ENCODE results near the gene TMPRSS4.

TMPRSS4 gene

DNA sequence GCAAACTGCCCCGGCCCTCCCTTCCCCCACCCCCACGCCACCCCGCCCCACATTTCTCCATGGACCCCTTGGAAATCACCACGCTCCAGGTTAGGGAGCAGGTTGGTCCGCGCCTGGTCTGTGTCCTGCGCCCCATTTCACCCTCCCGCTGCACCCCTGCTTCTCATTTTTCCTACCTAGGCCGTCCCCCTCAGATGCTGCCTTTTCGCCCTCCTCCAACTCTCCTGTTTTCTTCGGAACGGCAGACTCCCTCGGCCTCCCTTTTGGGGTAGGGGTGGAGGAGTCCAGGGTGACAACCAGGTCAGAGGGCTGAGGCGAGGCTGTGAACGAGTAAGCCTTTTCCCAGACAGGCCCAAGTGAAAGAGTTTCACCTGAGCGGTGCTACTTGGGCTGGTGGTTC lies 76.6 kb downstream of the TMPRSS4 start:
- Histone ChIP-seq H3K9ac (ENCODE audit: low read depth, low read length) (no peak overlapping the region), H3K27me3 (ENCODE audit: control insufficient read depth, insufficient read depth, low read length) (peaks cover 98% of the 10 kb centered on the region), H3K4me3 (ENCODE audit: low read length) (no peak overlapping the region), H3K4me2 (ENCODE audit: low read length) (peak overlapping the region; percentile 86), H3K9me3 (replicated peaks; ENCODE audit: low read length) (no peaks in the 10 kb centered on the region), H3K36me3 (ENCODE audit: insufficient read depth, low read length) (no peaks in the 10 kb centered on the region), H3K4me1 (ENCODE audit: control insufficient read depth, insufficient read depth, low read length) (peaks cover 3% of the 10 kb centered on the region)

DNA sequence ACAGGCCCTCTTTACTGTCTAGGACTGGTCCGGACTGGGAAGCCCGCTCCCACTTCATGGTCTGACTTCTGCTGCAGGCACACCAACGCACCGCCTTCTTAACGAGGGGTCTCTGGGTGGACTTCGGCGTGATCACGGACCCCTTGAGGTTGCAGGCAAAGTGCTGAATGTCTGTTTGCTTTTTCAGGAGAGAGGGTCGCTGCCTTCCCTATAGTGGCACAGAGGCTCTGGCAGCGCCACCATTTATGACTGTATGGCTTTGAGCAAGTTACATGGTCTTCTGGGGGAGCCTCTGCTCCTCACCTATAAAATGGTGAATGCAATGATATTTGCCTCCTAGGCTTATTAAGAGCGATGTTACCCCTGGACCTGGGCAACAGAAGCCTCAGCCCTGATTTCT lies 77.1 kb downstream of the TMPRSS4 start:
- Histone ChIP-seq H3K4me3 (ENCODE audit: low read length) (no peak overlapping the region), H3K4me1 (ENCODE audit: control insufficient read depth, insufficient read depth, low read length) (peaks cover 3% of the 10 kb centered on the region), H3K9me3 (replicated peaks; ENCODE audit: low read length) (no peaks in the 10 kb centered on the region), H3K4me2 (ENCODE audit: low read length) (no peak overlapping the region), H3K36me3 (ENCODE audit: insufficient read depth, low read length) (no peaks in the 10 kb centered on the region), H3K27me3 (ENCODE audit: control insufficient read depth, insufficient read depth, low read length) (peaks cover 98% of the 10 kb centered on the region), H3K9ac (ENCODE audit: low read depth, low read length) (no peak overlapping the region)

DNA sequence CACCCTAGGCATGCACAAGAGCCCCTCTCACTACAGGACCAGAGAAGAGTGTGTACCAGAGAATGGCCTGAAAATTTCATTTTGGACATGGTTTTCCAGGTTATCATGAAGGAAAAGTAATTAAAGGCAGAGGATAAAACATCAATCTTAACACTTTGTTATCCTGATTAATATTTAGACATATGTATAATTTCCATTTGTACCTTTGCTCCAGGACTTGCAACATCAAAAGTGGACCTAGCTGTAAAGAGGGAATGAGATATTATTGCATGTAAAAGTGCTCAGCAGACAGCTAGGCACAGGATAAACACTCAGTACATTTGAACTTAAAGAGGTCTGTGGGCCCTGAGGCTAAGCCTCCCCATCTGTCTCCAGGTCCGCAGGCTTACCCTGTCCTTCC lies 77.8 kb downstream of the TMPRSS4 start:
- no peak overlapping the region for H3K4me2 ChIP-seq (ENCODE audit: low read length)
- H3K27me3 ChIP-seq (ENCODE audit: control insufficient read depth, insufficient read depth, low read length): peaks cover 98% of the 10 kb centered on the region
- H3K36me3 ChIP-seq (ENCODE audit: insufficient read depth, low read length): no peaks in the 10 kb centered on the region
- no peaks in the 10 kb centered on the region for H3K9me3 ChIP-seq (replicated peaks; ENCODE audit: low read length)
- no peak overlapping the region for H3K9ac ChIP-seq (ENCODE audit: low read depth, low read length)
- H3K4me3 ChIP-seq (ENCODE audit: low read length): no peak overlapping the region
- H3K4me1 ChIP-seq (ENCODE audit: control insufficient read depth, insufficient read depth, low read length): peaks cover 3% of the 10 kb centered on the region

DNA sequence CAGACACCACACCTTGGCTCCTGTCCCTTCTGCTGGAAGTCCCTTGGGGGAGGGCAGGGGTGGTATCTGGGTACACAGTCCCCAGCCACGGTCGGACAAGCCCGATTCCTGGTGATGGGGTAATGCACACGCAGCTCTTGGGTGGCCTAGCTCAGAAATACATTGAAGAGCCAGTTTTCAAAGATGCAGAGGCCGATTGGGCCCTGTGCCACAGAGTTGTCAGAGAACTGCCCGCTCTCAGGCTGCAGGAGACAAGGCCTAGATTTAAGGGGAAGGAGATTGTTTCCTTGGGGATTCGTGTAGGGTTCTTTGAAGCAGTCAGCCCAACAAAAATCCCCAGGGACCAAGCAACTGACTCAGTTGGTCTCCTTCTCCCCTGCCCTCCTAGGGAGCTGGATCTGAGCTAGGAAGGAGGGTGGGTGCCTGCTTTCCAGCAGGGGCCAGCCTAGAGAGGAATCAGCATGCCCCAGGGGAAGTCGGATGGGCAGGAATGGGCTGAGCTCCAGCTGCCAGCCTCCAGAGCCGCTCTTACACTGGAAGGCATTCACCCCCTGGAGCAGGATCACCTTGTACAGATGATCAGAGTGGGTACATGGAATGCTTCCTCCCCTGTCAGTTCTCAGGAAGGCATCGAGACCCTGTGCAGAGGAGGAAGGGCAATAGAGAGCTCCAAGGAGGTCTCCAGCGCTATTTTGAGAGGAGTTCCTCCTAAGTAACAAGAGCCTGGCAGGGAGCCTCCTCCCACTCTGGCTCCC lies 79.1 kb downstream of the TMPRSS4 start:
- Histone ChIP-seq H3K36me3 (ENCODE audit: insufficient read depth, low read length) (no peaks in the 10 kb centered on the region), H3K9me3 (replicated peaks; ENCODE audit: low read length) (no peaks in the 10 kb centered on the region), H3K4me1 (ENCODE audit: control insufficient read depth, insufficient read depth, low read length) (peaks cover 3% of the 10 kb centered on the region), H3K9ac (ENCODE audit: low read depth, low read length) (no peak overlapping the region), H3K27me3 (ENCODE audit: control insufficient read depth, insufficient read depth, low read length) (peaks cover 99% of the 10 kb centered on the region), H3K4me3 (ENCODE audit: low read length) (no peak overlapping the region), H3K4me2 (ENCODE audit: low read length) (no peak overlapping the region)

DNA sequence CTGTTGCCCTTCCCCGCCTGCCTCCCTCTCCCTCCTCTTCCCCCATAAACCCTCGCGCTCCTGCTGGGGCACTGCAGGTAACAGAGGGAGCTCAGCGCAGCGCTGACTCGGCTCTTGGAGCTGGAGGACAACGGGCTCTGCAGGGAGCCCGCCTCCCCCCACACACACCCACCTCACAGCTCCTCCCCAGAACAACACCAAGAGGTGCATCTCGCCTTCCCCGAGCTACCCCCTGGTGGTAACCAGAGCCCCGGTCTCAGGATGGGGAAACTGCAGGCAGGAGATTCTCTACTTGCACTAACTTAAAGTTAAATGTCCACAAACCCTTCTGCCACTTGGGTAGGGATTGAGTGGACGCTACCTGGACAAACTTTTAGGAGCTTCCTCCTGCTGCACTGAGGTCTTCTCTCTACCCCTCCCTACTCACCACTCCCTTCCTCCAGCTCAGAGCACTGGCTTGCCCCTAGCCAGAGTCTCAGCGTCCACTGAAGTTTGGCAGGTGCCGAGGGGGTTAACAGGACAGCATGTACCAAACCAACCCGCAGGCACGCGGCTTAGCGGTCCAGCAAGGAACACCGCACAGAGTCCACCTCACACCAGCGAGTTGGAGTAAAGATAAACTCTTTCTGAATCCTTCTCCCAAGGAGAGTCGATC lies 79.8 kb downstream of the TMPRSS4 start:
- H3K4me3 ChIP-seq (ENCODE audit: low read length): no peak overlapping the region

DNA sequence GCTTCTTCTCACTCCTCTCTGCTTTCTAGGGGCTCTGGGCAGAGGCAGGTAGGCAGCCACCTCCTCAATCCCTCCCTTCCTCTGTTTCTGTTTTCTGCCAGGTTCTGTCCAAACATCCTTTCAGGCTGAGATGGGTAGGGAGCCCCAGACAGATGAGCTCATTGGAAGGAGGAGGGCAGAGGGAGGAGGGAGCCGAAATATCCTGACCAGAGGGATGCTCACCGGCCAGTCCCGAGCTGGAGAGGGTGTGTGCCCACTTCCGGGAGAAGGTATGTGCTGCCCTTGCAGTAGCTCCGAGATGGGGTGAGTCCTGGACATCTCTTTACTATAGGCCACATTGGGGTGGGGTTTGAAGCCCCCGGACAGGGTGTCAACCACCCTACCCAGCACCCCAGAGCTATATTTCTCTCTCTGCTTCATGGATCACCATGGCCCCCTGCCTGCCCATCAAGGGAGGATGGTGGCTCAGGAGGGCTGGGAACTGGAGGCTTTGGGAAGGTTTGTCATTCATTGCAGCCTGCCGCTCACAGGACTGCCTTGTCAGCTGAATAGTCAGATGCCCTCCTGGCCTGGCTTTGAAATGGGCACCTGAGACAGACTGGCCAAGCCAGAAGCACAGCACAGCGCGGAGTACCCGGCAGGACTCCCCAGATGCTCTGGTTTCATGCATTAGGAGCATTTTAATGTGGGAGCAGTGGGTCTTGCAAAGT lies 80.5 kb downstream of the TMPRSS4 start:
- Histone ChIP-seq H3K27me3 (ENCODE audit: control insufficient read depth, insufficient read depth, low read length) (peaks cover 94% of the 10 kb centered on the region), H3K9me3 (replicated peaks; ENCODE audit: low read length) (no peaks in the 10 kb centered on the region), H3K9ac (ENCODE audit: low read depth, low read length) (no peak overlapping the region), H3K4me3 (ENCODE audit: low read length) (no peak overlapping the region), H3K4me2 (ENCODE audit: low read length) (no peak overlapping the region), H3K4me1 (ENCODE audit: control insufficient read depth, insufficient read depth, low read length) (peaks cover 3% of the 10 kb centered on the region), H3K36me3 (ENCODE audit: insufficient read depth, low read length) (no peaks in the 10 kb centered on the region)

More for the DNA sequence above, 79.8 kb downstream of the TMPRSS4 start:
- Histone ChIP-seq H3K9ac (ENCODE audit: low read depth, low read length) (no peak overlapping the region), H3K4me2 (ENCODE audit: low read length) (no peak overlapping the region), H3K27me3 (ENCODE audit: control insufficient read depth, insufficient read depth, low read length) (peaks cover 98% of the 10 kb centered on the region), H3K9me3 (replicated peaks; ENCODE audit: low read length) (no peaks in the 10 kb centered on the region), H3K4me1 (ENCODE audit: control insufficient read depth, insufficient read depth, low read length) (peaks cover 3% of the 10 kb centered on the region), H3K36me3 (ENCODE audit: insufficient read depth, low read length) (no peaks in the 10 kb centered on the region)

DNA sequence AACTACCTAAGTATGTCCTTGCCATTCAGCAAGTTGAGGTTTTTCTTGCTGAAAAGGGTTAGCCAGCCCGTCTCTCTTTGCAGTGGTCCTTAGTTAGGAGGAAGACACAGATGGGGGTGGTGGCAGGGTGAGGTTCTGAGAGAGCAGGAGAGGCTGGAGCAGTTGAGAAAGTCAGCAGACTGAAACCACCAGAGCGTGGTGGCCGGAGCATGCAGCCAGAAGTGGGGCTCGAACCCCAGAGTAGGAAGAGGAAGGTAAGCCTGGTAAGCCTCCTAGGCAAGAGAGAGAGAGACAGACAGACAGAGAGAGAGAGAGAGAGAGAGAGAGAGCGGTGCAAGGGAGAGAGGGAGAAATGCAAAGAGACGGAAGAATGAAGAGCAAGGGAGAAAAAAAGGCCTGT lies 84.9 kb downstream of the TMPRSS4 start:
- Histone ChIP-seq H3K9me3 (replicated peaks; ENCODE audit: low read length) (no peaks in the 10 kb centered on the region), H3K27me3 (ENCODE audit: control insufficient read depth, insufficient read depth, low read length) (peaks cover 72% of the 10 kb centered on the region), H3K4me1 (ENCODE audit: control insufficient read depth, insufficient read depth, low read length) (no peaks in the 10 kb centered on the region), H3K4me2 (ENCODE audit: low read length) (no peak overlapping the region), H3K9ac (ENCODE audit: low read depth, low read length) (no peak overlapping the region), H3K36me3 (ENCODE audit: insufficient read depth, low read length) (no peaks in the 10 kb centered on the region), H3K4me3 (ENCODE audit: low read length) (no peak overlapping the region)

DNA sequence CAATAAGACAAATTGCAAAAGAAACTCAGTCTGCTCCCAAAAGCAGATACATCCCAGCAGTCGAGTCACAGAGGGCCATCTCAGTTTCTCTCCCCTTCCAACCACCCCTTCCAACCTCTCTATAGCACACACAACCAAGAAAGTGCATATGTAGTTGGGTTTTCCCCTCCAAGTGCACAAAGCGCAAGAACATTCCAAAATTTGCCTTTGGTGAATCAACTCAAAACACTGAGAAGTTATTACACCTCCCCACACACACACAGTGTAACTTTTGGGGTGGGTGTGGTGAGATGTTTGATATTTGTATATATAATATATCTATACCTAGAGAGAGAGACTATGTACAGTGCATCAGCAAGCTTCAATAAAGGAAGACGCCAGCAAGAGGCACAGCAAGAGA lies 86.0 kb downstream of the TMPRSS4 start:
- no peak overlapping the region for H3K4me3 ChIP-seq (ENCODE audit: low read length)
- peaks cover 62% of the 10 kb centered on the region for H3K27me3 ChIP-seq (ENCODE audit: control insufficient read depth, insufficient read depth, low read length)
- H3K9me3 ChIP-seq (replicated peaks; ENCODE audit: low read length): no peaks in the 10 kb centered on the region
- H3K36me3 ChIP-seq (ENCODE audit: insufficient read depth, low read length): no peaks in the 10 kb centered on the region
- H3K4me2 ChIP-seq (ENCODE audit: low read length): no peak overlapping the region
- no peak overlapping the region for H3K9ac ChIP-seq (ENCODE audit: low read depth, low read length)
- no peaks in the 10 kb centered on the region for H3K4me1 ChIP-seq (ENCODE audit: control insufficient read depth, insufficient read depth, low read length)

DNA sequence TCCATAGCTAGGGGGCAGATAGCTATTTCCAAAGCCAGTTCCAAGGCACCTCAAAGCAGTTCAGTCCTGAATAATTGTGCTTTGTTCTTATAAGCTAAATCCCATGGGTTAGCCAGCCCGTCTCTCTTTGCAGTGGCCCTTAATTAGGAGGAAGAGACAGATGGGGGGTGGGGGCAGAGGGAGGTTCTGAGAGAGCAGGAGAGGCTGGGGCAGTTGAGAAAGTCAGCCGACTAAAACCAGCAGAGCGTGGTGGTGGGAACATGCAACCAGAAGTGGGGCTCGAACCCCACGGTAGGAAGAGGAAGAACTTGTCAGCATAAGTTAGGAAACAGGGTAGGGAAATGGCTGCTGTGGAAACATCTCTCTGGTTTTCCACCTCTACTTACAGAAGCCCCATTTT lies 86.6 kb downstream of the TMPRSS4 start:
- Histone ChIP-seq H3K4me3 (ENCODE audit: low read length) (no peak overlapping the region), H3K36me3 (ENCODE audit: insufficient read depth, low read length) (no peaks in the 10 kb centered on the region), H3K27me3 (ENCODE audit: control insufficient read depth, insufficient read depth, low read length) (peaks cover 59% of the 10 kb centered on the region), H3K4me2 (ENCODE audit: low read length) (no peak overlapping the region), H3K9ac (ENCODE audit: low read depth, low read length) (no peak overlapping the region), H3K4me1 (ENCODE audit: control insufficient read depth, insufficient read depth, low read length) (no peaks in the 10 kb centered on the region), H3K9me3 (replicated peaks; ENCODE audit: low read length) (no peaks in the 10 kb centered on the region)

DNA sequence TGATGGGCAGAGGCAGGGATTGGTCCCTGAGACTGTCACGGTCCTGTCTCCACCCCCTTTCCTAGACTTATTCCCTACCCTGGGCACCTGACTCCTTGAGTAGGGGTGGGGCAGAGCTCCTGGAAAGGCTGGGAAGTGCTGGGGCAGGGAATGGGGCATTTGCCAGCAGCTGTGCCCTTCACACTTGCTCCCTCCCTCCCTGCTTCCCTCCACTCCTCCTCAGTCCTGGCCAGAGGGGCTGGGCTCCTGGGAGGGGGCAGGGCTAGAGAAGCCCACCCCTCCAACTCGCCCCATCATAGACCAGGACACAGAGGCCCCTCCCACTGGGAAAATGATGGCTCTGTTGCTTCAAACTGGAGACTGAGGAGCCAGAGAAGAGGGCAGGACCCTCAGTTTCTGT lies 88.0 kb downstream of the TMPRSS4 start:
- H3K4me2 ChIP-seq (ENCODE audit: low read length): no peak overlapping the region
- H3K9me3 ChIP-seq (replicated peaks; ENCODE audit: low read length): no peaks in the 10 kb centered on the region
- H3K36me3 ChIP-seq (ENCODE audit: insufficient read depth, low read length): no peaks in the 10 kb centered on the region
- no peaks in the 10 kb centered on the region for H3K4me1 ChIP-seq (ENCODE audit: control insufficient read depth, insufficient read depth, low read length)
- peaks cover 59% of the 10 kb centered on the region for H3K27me3 ChIP-seq (ENCODE audit: control insufficient read depth, insufficient read depth, low read length)
- H3K4me3 ChIP-seq (ENCODE audit: low read length): no peak overlapping the region
- H3K9ac ChIP-seq (ENCODE audit: low read depth, low read length): no peak overlapping the region

DNA sequence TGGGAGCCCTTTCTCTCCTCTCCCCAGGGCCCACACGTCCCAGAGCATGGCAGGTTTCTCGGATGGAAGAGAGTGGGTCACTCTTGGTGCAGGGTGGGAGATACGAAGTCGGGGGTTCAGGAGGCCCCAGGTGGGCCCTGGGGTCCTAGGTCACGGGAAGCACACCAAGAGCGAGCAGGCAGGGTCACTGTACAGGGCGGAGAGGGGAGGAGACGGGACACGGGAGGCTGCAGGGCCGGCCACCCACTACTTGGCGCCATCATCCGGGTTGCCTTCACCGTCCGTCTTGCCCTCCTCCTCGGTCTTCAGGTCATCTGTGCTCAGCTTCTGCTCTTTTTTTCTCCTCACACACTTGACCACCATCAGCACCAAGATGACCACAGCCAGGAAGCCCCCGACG lies 89.8 kb downstream of the TMPRSS4 start:
- H3K4me3 ChIP-seq (ENCODE audit: low read length): no peak overlapping the region

More for the DNA sequence above, 89.8 kb downstream of the TMPRSS4 start:
- H3K36me3 ChIP-seq (ENCODE audit: insufficient read depth, low read length): no peaks in the 10 kb centered on the region
- no peak overlapping the region for H3K9ac ChIP-seq (ENCODE audit: low read depth, low read length)
- H3K27me3 ChIP-seq (ENCODE audit: control insufficient read depth, insufficient read depth, low read length): peaks cover 58% of the 10 kb centered on the region
- no peaks in the 10 kb centered on the region for H3K4me1 ChIP-seq (ENCODE audit: control insufficient read depth, insufficient read depth, low read length)
- H3K9me3 ChIP-seq (replicated peaks; ENCODE audit: low read length): no peaks in the 10 kb centered on the region
- H3K4me2 ChIP-seq (ENCODE audit: low read length): no peak overlapping the region
